GM18868 (cell line): ENCODE results near the gene PLEKHA7.

Experiments
- ATAC-seq: cut with Tn5 transposase; IDR thresholded peaks from one replicate; pipeline ENCODE4 v1.9.1; 2021; ENCODE audit warnings: mild to moderate bottlenecking, moderate library complexity; ENCODE audit not compliant: unreplicated experiment

PLEKHA7 gene

DNA sequence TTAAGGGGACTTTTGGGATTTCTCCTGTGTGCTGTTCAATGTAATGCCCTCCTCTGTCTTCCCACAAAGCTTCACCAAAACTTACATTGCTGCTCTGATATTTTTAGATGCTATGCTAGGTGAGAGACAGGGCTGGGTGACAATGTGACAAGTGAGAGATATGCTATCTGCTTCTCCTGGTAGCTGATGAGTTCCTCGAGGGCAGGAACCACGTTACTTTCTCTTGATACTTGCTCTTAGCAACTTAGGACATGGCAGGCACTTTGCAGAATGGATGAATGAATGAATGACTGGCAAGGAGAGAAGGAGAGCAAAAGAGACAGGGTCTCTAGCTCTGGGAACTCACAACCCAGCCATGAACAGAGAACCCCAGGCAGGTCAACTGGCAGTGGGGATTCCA, 160.4 kb downstream of the PLEKHA7 start:
- ATAC-seq = no peak

GRCh38 chr11:16853266-16853665, 160.9 kb downstream of the PLEKHA7 start:
- ATAC-seq = no peak

DNA sequence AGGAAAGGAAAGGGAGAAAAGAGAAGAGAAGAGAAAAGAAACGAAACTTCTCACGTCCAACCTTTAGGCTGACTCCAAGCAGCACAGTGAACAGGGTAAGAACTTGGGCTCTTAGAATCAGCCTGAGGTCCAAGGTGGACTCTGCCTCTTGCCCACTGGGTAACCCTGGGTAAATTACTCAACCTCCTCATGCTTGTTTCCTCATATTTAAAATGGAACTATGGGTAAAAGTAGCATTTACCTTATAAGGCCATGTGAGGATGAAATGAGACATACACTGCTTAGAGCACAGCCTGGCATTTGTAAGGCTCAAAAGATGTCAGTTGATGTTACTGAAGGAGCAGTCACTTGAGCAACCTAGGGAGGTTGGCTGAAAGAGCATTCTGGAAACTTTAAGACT, 167.9 kb downstream of the PLEKHA7 start:
- no peak for ATAC-seq

DNA sequence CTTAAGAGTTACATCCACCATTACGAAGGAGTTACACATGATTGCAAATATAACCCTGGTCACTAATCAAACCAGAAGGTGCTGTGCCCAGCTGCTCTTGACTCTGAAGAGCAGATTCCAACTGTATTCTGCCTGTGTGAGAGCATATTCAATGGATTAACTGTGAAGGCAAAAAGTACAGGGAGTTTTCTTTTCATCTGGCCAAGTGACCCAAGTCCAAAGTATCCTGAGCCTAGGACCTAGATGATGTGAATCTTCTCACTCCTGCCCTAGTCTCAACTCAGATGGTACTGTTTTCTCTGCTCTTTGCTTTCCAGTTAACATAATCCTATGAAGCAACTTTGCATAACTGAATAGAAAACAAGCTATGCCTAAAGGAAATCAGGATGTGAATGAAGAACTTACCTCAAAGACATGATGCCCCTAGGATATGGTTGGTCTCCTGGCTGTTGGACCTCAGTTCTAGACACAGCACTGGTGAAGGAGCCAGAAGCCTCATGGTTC, 169.9 kb downstream of the PLEKHA7 start:
- no peak for ATAC-seq

DNA sequence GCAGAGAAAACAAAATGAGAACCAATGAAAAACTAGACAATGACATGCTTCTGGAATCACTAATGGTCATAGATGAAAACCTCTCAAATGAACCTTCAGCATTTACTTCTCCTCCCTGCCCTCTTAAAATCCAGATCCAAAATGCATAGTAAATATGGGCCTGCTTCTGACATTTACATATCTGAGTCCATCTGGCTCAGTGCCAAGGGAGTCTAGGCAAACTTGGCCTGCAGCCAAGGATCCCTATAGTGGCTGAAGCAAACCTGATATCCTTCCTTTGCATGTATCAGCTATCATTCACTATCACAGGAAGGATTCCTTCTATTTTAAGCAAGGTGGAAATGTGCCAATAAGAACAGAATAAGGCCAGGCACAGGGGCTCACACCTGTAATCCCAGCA, 170.9 kb downstream of the PLEKHA7 start:
- no peak for ATAC-seq

GRCh38 chr11:16841984-16842383, 172.2 kb downstream of the PLEKHA7 start:
- ATAC-seq = no peak

DNA sequence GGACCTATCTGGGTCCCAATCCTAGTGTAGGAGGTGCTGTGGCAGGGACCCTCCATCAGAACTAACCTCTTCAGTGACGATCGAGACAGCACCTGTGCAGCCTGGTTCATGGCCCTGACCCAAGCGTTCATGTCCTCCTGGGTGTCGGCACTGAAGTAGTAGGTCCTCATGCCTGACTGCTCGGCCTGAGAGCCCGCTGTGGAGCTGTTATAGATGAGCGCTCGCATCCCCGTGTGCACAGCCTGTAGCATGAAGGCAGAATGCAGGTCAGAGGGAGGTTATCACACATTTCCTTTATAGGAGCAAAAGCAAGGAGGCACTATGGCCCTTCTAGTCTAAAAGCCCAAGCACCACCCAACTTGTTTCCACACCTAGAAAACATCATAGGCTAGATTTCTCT, 172.7 kb downstream of the PLEKHA7 start:
- no peak for ATAC-seq

- ATAC-seq = no peak
These were observed 173.3 kb downstream of the PLEKHA7 start for GRCh38 chr11:16840951-16841350.

GRCh38 chr11:16839821-16840220, 174.4 kb downstream of the PLEKHA7 start:
- ATAC-seq = no peak

- ATAC-seq = no peak
These were observed 179.8 kb downstream of the PLEKHA7 start for GRCh38 chr11:16834384-16834783.

GRCh38 chr11:16833026-16833425, 181.2 kb downstream of the PLEKHA7 start:
- ATAC-seq = no peak

DNA sequence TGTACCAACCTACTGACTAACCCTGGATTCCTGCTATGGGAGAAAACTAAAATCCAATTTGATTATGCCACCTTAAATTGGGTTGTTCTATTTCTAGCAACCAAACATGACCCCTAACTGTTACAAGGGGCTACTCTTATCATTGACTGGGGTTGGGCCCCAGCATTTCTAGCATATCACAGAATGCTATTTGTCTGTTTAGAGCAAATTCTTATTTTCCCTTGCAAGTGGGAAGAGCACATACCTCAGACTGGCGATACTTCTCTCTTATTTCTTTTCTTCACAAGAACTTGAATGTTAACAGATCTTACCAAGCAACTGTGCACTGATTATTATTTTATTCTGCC, 182.0 kb downstream of the PLEKHA7 start:
- ATAC-seq = no peak

DNA sequence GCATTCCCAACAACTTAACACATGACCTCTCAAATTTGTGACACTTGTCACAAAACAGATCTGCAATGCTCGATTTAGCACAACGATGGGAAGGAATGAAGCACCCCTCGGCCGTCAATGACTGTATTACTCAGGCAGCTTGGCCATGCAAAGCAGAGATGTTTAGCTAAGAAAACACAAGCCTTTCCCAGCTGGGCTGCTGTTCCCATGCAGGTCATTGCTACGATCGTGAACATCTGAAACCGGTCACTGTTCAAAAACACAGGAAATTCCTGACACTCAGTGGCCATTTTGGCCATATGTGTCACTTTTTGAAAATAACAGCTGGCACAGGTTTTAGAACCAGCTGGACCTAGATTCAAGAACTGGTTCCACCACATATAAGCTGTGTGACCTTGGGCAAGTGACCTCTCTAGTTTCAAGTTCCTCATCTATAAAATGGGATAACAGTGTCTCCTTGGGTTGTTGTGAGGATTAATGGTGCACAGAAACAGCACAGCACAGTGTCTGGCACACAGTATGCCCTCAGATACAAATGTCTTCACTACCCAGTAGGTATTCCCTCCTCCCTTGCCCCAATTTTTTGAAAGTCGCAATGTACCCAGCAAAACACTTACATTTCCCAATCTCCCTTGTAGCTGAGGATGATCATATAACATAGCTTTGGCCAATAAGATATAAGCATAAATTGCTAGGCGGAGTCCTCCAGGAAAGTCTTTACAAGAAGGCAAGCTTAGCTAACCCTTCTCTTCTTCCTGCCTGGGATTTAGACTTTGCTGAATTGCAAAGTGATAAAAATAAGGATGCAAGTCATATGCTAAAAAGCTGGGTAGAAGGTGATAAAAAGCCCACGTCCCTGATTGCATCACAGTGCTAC, 182.7 kb downstream of the PLEKHA7 start:
- ATAC-seq = no peak

DNA sequence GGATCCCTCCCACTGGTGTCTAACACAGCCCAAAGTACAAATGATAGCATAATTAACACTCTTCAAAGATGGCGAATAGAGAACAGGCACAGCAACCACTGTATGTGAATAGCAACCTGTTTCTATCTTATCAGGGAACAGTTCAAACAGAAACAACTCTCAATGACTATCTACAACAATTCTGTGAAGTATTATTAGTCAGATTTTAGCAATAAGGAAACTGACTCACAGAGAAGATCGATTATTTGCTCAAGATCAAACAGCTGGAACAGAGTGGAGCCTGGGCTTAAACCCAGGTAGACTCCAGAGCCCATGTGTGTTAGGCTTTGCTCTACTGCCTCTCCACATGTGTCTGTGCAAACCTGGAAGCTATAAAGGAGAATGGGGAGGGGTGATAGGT, 187.1 kb downstream of the PLEKHA7 start:
- ATAC-seq = no peak

GRCh38 chr11:16825968-16826367, 188.2 kb downstream of the PLEKHA7 start:
- no peak for ATAC-seq

- no peak for ATAC-seq
These were observed 189.1 kb downstream of the PLEKHA7 start for GRCh38 chr11:16825101-16825500.

- peak; percentile 95 for ATAC-seq
These were observed 193.7 kb downstream of the PLEKHA7 start for GRCh38 chr11:16820324-16821092.

DNA sequence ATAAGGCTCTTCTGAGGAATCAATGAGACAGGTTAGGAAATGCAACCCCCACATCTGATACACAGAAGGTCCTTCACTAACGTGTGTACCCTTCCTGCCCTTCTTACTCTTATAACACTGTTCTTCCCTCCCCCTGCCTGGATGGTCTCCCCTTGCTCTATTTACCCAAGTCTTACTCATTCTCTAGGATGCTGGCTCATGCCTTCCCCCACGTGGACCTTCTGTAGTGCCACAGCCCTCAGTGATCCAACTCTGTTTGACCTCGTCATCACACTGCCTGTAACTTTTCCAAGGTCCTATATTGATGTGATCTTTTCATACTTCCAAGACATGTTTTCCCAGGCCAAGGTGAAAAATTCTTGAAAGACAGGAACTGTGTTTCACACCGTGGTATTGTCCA, 195.9 kb downstream of the PLEKHA7 start:
- no peak for ATAC-seq

- ATAC-seq = no peak
These were observed 196.9 kb downstream of the PLEKHA7 start for GRCh38 chr11:16817351-16817750.

DNA sequence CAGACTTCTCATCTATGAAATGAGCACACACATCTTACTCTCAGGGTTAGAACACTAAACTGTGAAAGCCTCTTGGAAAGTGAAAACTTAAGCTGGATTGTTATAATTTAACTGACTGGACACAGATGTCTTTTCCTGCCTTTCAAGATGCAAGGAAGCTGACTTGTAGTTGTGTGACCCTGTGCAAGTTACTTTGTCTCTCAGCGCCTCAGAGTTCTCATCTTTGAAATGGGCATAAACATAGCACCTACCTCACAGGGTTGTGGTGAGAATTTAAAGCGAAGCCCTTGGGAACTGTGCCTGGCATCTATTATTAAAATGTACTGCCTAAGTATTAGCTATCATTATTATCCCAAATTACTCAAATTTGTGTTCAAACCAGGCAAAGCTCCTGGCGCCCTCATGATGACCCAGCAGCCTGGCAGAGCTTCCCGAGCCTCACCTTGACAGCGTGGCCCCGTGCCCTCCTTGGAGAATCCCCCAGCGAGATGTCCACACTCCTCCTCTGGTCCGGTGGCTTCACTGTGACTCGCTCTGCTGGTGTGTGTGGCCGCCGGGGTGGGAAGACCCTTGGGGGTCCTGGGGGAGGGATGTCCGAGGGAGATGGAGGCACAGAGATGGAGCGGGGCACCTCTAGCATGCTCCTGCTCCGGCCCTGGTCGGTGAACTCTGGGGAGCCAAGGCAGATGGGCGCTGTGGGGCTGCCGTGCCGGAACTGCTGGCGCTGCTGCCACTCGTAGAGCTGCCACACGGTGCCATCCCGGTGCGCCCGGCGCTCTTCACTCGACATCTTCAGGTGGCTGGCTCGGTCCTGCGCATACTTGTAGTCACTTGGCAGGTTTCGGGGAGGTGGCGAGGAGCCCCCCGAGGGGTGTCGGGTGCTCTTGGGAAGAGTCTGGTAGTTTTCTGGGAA, 197.6 kb downstream of the PLEKHA7 start:
- no peak for ATAC-seq
